Gastrocnemius medialis (tissue), 4 donors: Measurements from ENCODE around the gene CELSR1. TPM values are rescaled to one million over a fixed set of nuclear protein-coding genes. Genes with fewer than 3 reads are reported as not detected.

Experiments
- ATAC-seq, 2 donors: fragments of 150-250 bp; one replicate each; pipeline ENCODE4 v1.9.1; 2016
- DNase-seq, 2 donors: peaks; one replicate each; pipeline ENCODE4 v3.0.0-alpha.2; 2019
- H3K27ac ChIP-seq, 4 donors: fragments of 200-600 bp; sonication (generic); 1 replicate in 1 of 4; 2 replicates in 3 of 4; pipeline ENCODE4 v1.5.1; 2016 to 2018; ENCODE audit warnings: mild to moderate bottlenecking in 2 of 4, moderate library complexity in 1 of 4
- H3K27me3 ChIP-seq, 3 donors: fragments of 200-600 bp; sonication (generic) in 2 of 3; 1 replicate in 1 of 3; 2 replicates in 2 of 3; pipeline versions ENCODE4 v1.5.1 to v1.6.0; 2016 to 2019; ENCODE audit warnings: mild to moderate bottlenecking in 1 of 3, moderate library complexity in 1 of 3
- H3K36me3 ChIP-seq, 2 donors: fragments of 200-600 bp; sonication (generic) in 1 of 2; one replicate each; pipeline ENCODE4 v1.5.1; 2017 to 2018
- H3K4me1 ChIP-seq, 2 donors: fragments of 200-600 bp; sonication (generic) in 1 of 2; one replicate each; pipeline ENCODE4 v1.5.1; 2016 to 2017; ENCODE audit warnings: mild to moderate bottlenecking in 2 of 2
- H3K4me3 ChIP-seq, 4 donors: fragments of 200-600 bp; sonication (generic) in 3 of 4; 1 replicate in 1 of 4; 2 replicates in 3 of 4; pipeline ENCODE4 v1.5.1; 2016 to 2019; ENCODE audit warnings: mild to moderate bottlenecking in 2 of 4
- H3K9me3 ChIP-seq, 3 donors: fragments of 200-600 bp; sonication (generic) in 2 of 3; 1 replicate in 1 of 3; 2 replicates in 2 of 3; pipeline ENCODE4 v1.5.1; 2016 to 2019
- POLR2A ChIP-seq, 2 donors: fragments of 450-650 bp; IDR thresholded peaks; one replicate each; pipeline ENCODE4 v1.6.1; 2017; ENCODE audit warnings: antibody characterized with exemption in 2 of 2, mild to moderate bottlenecking in 2 of 2, moderate library complexity in 2 of 2
- in situ Hi-C, 4 donors: fragments of 200-750 bp; cut with MboI; loops; one replicate each; pipeline versions ENCODE4 v1.15.0 to v1.8.0; 2017; ENCODE audit warnings: low sequenced_read_pairs in 4 of 4
- intact Hi-C: fragments of 100-400 bp; cut with DNase I; formaldehyde crosslinking; loops from one replicate; pipeline ENCODE4 v1.15.1; 2023; ENCODE audit warnings: low total_unique reads
- total RNA-seq, 4 donors: library from RNA; depleted of rRNA; stranded (reverse); fragments of >200 nt; gene quantifications; one replicate each; pipeline versions ENCODE4 v1.1.0 to v1.2.3, GENCODE V29; 2016
- TF ChIP-seq, protein P1 (sequence below), 5 experiments: fragments of 450-650 bp in 3 of 5; fragments of 200-600 bp in 2 of 5; sonication (generic) in 2 of 5; IDR thresholded peaks in 4 of 5; conservative IDR thresholded peaks in 1 of 5; 1 replicate in 4 of 5; 2 replicates in 1 of 5; pipeline ENCODE4 v1.5.1; 2016 to 2019; ENCODE audit warnings: antibody characterized with exemption in 5 of 5, mild to moderate bottlenecking in 3 of 5, moderate library complexity in 3 of 5

The CELSR1 gene
- total RNA-seq, 4 donors from 2014 or later, result 0.10 to 1.5 (median 0.87) TPM

DNA sequence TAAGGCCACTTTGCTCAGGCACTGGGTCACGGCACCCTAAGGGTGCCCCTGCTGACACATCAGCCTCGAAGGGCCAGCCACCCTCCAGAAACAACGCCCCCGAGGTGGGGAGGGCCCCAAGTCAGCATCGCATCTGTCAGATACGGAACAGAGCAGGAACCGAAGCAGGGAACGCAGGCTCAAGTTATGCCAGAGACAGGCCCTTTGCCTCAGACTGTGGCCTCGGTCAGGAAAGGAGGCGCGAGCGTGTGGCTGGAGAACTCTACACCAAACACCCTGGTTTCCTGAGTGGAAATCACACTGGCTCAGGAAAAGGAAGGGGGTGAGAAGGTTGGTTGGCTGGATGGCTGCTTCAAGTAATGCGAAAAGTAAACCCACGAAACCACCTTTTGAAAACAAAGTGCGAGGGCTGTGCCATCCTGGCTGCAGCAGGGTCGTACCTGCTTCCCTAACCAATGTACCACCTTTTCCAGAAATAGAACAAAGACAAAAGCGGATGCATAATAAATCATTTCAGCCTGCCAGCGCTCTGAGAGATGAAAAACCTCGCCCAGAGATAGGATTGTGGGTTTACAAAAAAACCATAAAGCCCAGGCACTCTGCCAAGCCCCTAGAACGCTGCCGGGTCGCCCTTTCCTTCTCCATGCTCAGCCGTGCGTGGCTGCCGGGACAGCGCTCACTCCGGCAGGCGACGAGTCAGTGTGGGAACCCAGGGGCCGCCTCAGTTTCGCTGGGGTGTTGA, 163.3 kb downstream of the CELSR1 start:
- H3K36me3 ChIP-seq, result no peaks in the 10 kb centered on the region
- TF ChIP-seq, protein P1, sequence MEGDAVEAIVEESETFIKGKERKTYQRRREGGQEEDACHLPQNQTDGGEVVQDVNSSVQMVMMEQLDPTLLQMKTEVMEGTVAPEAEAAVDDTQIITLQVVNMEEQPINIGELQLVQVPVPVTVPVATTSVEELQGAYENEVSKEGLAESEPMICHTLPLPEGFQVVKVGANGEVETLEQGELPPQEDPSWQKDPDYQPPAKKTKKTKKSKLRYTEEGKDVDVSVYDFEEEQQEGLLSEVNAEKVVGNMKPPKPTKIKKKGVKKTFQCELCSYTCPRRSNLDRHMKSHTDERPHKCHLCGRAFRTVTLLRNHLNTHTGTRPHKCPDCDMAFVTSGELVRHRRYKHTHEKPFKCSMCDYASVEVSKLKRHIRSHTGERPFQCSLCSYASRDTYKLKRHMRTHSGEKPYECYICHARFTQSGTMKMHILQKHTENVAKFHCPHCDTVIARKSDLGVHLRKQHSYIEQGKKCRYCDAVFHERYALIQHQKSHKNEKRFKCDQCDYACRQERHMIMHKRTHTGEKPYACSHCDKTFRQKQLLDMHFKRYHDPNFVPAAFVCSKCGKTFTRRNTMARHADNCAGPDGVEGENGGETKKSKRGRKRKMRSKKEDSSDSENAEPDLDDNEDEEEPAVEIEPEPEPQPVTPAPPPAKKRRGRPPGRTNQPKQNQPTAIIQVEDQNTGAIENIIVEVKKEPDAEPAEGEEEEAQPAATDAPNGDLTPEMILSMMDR (IDR thresholded peaks at IDR 0.05 in 4 of 5, conservative IDR thresholded peaks at IDR 0.05 in 1 of 5), result no peak
- TF ChIP-seq POLR2A (IDR thresholded peaks at IDR 0.05), result no peak
- no peak for DNase-seq
- in situ Hi-C loops, result loop anchor here in 1 of 4 donors (25.0 kb wide), 1 partner anchor 163 kb away; the partner anchor contains the start of gene CELSR1
- no peak overlapping the region for H3K4me3 ChIP-seq
- H3K27me3 ChIP-seq, result no peaks in the 10 kb centered on the region
- ATAC-seq, result no peak
- H3K4me1 ChIP-seq, result no peaks in the 10 kb centered on the region
- intact Hi-C loops, result no loop called here
- no peak overlapping the region for H3K27ac ChIP-seq
- no peaks in the 10 kb centered on the region for H3K9me3 ChIP-seq

DNA sequence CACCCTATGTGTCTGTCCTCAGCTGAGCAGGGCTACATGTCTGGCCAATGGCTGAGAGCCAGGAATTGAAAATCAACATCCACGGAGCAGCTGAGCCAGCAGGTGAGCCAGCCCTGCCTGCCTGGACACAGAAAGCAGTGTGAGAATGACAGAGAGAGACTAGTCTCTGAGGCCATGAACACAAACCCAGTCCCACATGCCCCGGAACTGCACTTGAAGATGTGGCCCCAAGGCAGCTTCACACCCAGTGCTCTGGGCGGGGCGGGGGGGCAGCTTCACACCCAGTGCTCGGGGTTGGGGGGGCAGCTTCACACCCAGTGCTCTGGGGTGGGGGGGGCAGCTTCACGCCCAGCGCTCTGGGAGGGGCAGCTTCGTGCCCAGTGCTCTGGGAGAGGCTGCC, 164.3 kb downstream of the CELSR1 start:
- Histone ChIP-seq H3K4me1 (no peaks in the 10 kb centered on the region), H3K27me3 (no peaks in the 10 kb centered on the region), H3K9me3 (no peaks in the 10 kb centered on the region), H3K27ac (no peak overlapping the region), H3K4me3 (no peak overlapping the region), H3K36me3 (no peaks in the 10 kb centered on the region)
- no peak for TF ChIP-seq POLR2A (IDR thresholded peaks at IDR 0.05)
- TF ChIP-seq, protein P1 (IDR thresholded peaks at IDR 0.05 in 4 of 5, conservative IDR thresholded peaks at IDR 0.05 in 1 of 5), result no peak
- no peak for DNase-seq
- no peak for ATAC-seq
- in situ Hi-C loops, result loop anchor here in 1 of 4 donors (25.0 kb wide), 1 partner anchor 164 kb away; the partner anchor contains the start of gene CELSR1
- intact Hi-C loops, result no loop called here

DNA sequence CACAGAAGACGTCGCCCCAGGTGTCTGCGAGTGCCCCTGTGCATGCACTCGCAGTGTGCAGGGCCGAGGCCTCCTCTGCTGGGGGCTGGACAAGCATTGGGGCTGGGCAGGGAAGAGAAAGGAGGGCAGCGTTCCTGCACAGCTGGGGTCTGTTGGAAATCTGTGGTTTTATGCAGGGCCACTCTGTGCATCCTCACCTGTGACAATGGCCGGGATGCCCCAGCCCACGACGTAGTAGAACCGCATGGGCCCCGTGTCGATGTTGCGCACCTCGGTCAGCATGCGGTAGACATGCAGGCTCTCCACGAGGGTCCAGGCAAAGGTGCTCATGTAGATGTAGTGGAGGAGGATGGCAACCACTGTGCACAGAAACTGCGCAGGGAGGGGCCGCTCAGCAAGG, 164.7 kb downstream of the CELSR1 start:
- H3K9me3 ChIP-seq, result no peaks in the 10 kb centered on the region
- ATAC-seq (no peak), DNase-seq (no peak)
- no peaks in the 10 kb centered on the region for H3K36me3 ChIP-seq
- TF ChIP-seq, protein P1 (IDR thresholded peaks at IDR 0.05 in 4 of 5, conservative IDR thresholded peaks at IDR 0.05 in 1 of 5), result no peak
- TF ChIP-seq POLR2A (IDR thresholded peaks at IDR 0.05), result no peak
- in situ Hi-C loops, result loop anchor here in 1 of 4 donors (25.0 kb wide), 1 partner anchor 165 kb away; the partner anchor contains the start of gene CELSR1
- intact Hi-C loops, result no loop called here
- H3K27me3 ChIP-seq, result no peaks in the 10 kb centered on the region
- H3K4me3 ChIP-seq, result no peak overlapping the region
- no peak overlapping the region for H3K27ac ChIP-seq
- H3K4me1 ChIP-seq, result no peaks in the 10 kb centered on the region

DNA sequence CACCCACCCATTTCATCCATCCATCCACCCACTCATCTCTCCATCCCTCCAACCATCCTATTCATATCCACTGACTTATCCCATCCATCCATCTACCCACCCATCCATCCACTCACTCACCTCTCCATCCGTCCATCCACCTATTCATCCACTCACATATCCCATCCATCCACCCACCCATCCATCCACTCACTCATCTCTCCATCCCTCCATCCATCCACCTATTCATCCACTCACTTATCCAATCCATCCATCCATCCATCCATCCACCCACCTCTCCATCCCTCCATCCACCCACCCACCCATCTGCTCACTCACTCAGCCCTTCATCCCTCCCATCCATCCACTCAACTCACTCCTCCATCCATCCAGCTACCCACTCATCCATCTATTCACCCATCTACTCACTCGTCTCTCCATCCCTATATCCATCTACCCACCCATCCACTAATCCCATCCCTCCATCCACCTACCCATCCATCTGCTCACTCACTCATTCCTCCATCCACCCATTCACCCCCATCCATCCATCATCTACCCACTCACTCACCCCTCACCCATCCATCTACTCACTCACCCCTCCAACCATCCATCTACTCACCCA, 165.7 kb downstream of the CELSR1 start:
- in situ Hi-C loops (loop anchor here in 1 of 4 donors (25.0 kb wide), 1 partner anchor 166 kb away; the partner anchor contains the start of gene CELSR1), intact Hi-C loops (no loop called here)
- H3K9me3 ChIP-seq, result no peaks in the 10 kb centered on the region
- peaks cover 0 to 4% (median 0%) of the 10 kb centered on the region in 3 donors for H3K27me3 ChIP-seq
- ATAC-seq, result no peak
- no peak overlapping the region for H3K27ac ChIP-seq
- no peak overlapping the region for H3K4me3 ChIP-seq
- H3K4me1 ChIP-seq, result no peaks in the 10 kb centered on the region
- TF ChIP-seq POLR2A (IDR thresholded peaks at IDR 0.05), result no peak
- TF ChIP-seq, protein P1 (IDR thresholded peaks at IDR 0.05 in 4 of 5, conservative IDR thresholded peaks at IDR 0.05 in 1 of 5), result no peak
- no peaks in the 10 kb centered on the region for H3K36me3 ChIP-seq
- DNase-seq, result no peak
